OCI-LY7 (cell line): Measurements from ENCODE around the gene KLHL11.

Source experiments
- EZH2phosphoT487 ChIP-seq: fragments of 200-600 bp; sonication (generic); IDR thresholded peaks from 2 replicates; pipeline ENCODE4 v1.6.1; 2018; ENCODE audit warnings: low read depth, borderline replicate concordance, mild to moderate bottlenecking, mixed run types, antibody characterized with exemption, low read length, moderate library complexity, mixed read lengths
- TF ChIP-seq, protein P1 (sequence below): fragments of 200-600 bp; sonication (generic); conservative IDR thresholded peaks from 2 replicates; pipeline ENCODE4 v1.5.1; 2014; ENCODE audit warnings: mild to moderate bottlenecking, antibody characterized with exemption, low read length, moderate library complexity, mixed read lengths

DNA sequence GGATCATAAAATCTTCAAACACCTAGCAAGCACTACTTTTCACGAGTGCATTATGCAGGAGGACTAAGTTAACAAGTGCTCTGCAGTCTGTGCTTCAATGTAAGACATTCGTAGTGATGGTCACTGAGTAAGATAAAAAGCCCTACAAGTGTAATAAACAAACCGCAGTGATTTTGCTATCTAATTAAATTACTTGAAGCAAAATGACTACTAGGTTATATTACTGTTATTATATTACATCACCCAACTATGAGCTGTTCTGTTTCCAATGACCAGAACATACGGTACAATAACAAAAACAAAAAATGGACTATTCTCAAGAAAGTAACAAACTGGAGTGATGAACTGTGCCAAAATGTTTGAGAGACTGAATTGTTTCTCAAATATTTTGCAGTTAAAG is 16.4 kb downstream of the KLHL11 start:
- TF ChIP-seq, protein P1, sequence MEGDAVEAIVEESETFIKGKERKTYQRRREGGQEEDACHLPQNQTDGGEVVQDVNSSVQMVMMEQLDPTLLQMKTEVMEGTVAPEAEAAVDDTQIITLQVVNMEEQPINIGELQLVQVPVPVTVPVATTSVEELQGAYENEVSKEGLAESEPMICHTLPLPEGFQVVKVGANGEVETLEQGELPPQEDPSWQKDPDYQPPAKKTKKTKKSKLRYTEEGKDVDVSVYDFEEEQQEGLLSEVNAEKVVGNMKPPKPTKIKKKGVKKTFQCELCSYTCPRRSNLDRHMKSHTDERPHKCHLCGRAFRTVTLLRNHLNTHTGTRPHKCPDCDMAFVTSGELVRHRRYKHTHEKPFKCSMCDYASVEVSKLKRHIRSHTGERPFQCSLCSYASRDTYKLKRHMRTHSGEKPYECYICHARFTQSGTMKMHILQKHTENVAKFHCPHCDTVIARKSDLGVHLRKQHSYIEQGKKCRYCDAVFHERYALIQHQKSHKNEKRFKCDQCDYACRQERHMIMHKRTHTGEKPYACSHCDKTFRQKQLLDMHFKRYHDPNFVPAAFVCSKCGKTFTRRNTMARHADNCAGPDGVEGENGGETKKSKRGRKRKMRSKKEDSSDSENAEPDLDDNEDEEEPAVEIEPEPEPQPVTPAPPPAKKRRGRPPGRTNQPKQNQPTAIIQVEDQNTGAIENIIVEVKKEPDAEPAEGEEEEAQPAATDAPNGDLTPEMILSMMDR, result no peak
- TF ChIP-seq EZH2phosphoT487, result no peak
